Uterus (tissue), 2 donors: ENCODE measurements around the gene IL17D.

Experiments
- CTCF ChIP-seq, 4 experiments: fragments of 200-600 bp in 2 of 4; fragments of 450-650 bp in 2 of 4; sonication (generic) in 2 of 4; IDR thresholded peaks; one replicate each; pipeline ENCODE4 v1.5.1; 2016 to 2019; ENCODE audit warnings: antibody characterized with exemption in 4 of 4, mild to moderate bottlenecking in 2 of 4, moderate library complexity in 1 of 4
- POLR2A ChIP-seq, 2 donors: fragments of 450-650 bp; IDR thresholded peaks; one replicate each; pipeline ENCODE4 v1.6.1; 2016; ENCODE audit warnings: antibody characterized with exemption in 2 of 2, mild to moderate bottlenecking in 1 of 2, moderate library complexity in 1 of 2

- TF ChIP-seq CTCF (IDR thresholded peaks at IDR 0.05) = no peak
- no peak for TF ChIP-seq POLR2A (IDR thresholded peaks at IDR 0.05)
Measured at GRCh38 chr13:20769091-20769490, 65.6 kb downstream of the IL17D start.
